GM23338 (cell line): ENCODE measurements around the gene UBALD1. TPM values are rescaled to one million over a fixed set of nuclear protein-coding genes. Genes with fewer than 3 reads are reported as not detected.

Experiments used
- ATAC-seq: fragments of 200-7000 bp; cut with Tn5 transposase; 3 replicates; pipeline ENCODE4 v1.9.1; 2020
- DNase-seq: peaks from one replicate; pipeline ENCODE4 v3.0.0-alpha.2; 2015; ENCODE audit warnings: low spot score
- H2AFZ ChIP-seq: fragments of 200-600 bp; sonication (generic); 2 replicates; pipeline ENCODE4 v1.8.0; 2016; ENCODE audit warnings: antibody characterized with exemption, mild to moderate bottlenecking, moderate library complexity
- H3F3A ChIP-seq: fragments of 200-600 bp; sonication (generic); replicated peaks from 2 replicates; pipeline ENCODE4 v1.8.0; 2017; ENCODE audit warnings: antibody characterized with exemption, mixed run types, low read depth
- H3K27ac ChIP-seq: fragments of 200-600 bp; sonication (generic); 2 replicates; pipeline ENCODE4 v1.6.1; 2016; ENCODE audit warnings: low read depth
- H3K27me3 ChIP-seq: fragments of 200-600 bp; sonication (generic); 2 replicates; pipeline ENCODE4 v1.8.0; 2016; ENCODE audit warnings: mild to moderate bottlenecking, mixed run types, moderate library complexity; ENCODE audit not compliant: insufficient read depth
- H3K36me3 ChIP-seq: fragments of 200-600 bp; sonication (generic); 2 replicates; pipeline ENCODE4 v1.8.0; 2016; ENCODE audit warnings: mild to moderate bottlenecking; ENCODE audit not compliant: insufficient read depth
- H3K4me1 ChIP-seq: fragments of 200-600 bp; sonication (generic); 2 replicates; pipeline ENCODE4 v1.8.0; 2016; ENCODE audit warnings: mild to moderate bottlenecking, moderate library complexity; ENCODE audit not compliant: insufficient read depth
- H3K4me2 ChIP-seq: fragments of 200-600 bp; sonication (generic); 2 replicates; pipeline ENCODE4 v1.7.1; 2017; ENCODE audit warnings: mixed run types
- H3K4me3 ChIP-seq: fragments of 200-600 bp; sonication (generic); 2 replicates; pipeline ENCODE4 v1.6.1; 2016; ENCODE audit warnings: mixed run types
- H3K79me2 ChIP-seq: fragments of 200-600 bp; sonication (generic); replicated peaks from 2 replicates; pipeline ENCODE4 v1.8.0; 2017; ENCODE audit warnings: mild to moderate bottlenecking; ENCODE audit not compliant: insufficient read depth
- H3K9me2 ChIP-seq: fragments of 200-600 bp; sonication (generic); 2 replicates; pipeline ENCODE4 v1.8.0; 2017; ENCODE audit not compliant: insufficient read depth
- H4K20me1 ChIP-seq: fragments of 200-600 bp; sonication (generic); replicated peaks from 2 replicates; pipeline ENCODE4 v1.8.0; 2017; ENCODE audit warnings: mild to moderate bottlenecking; ENCODE audit not compliant: insufficient read depth
- H3K27ac Mint-ChIP-seq: 2 replicates; pipeline ENCODE4 v1.8.0; 2020; ENCODE audit warnings: inconsistent platforms, mild to moderate bottlenecking, moderate library complexity, mixed read lengths
- H3K27me3 Mint-ChIP-seq: 3 replicates; pipeline ENCODE4 v1.8.0; 2022; ENCODE audit warnings: low read depth, mild to moderate bottlenecking, moderate library complexity, mixed read lengths, inconsistent platforms; ENCODE audit not compliant: insufficient read depth, poor library complexity
- H3K36me3 Mint-ChIP-seq: 3 replicates; pipeline ENCODE4 v1.8.0; 2021; ENCODE audit warnings: low read depth, mild to moderate bottlenecking, inconsistent platforms, moderate library complexity, mixed read lengths
- H3K4me1 Mint-ChIP-seq: 3 replicates; pipeline ENCODE4 v1.8.0; 2020; ENCODE audit warnings: mild to moderate bottlenecking, inconsistent platforms, mixed read lengths
- H3K4me3 Mint-ChIP-seq: 3 replicates; pipeline ENCODE4 v1.8.0; 2021; ENCODE audit warnings: moderate library complexity, mild to moderate bottlenecking, inconsistent platforms, mixed read lengths
- H3K9me3 Mint-ChIP-seq: 3 replicates; pipeline ENCODE4 v1.8.0; 2020; ENCODE audit warnings: moderate library complexity, mild to moderate bottlenecking, inconsistent platforms, mixed read lengths
- CTCF ChIP-seq, 2 experiments: fragments of 200-600 bp in 1 of 2; sonication (generic) in 1 of 2; conservative IDR thresholded peaks; 2 replicates each; pipeline versions ENCODE4 v1.5.1 to v1.6.1; 2016 to 2017; ENCODE audit warnings: antibody characterized with exemption in 2 of 2, low read depth in 2 of 2, mild to moderate bottlenecking in 2 of 2, moderate library complexity in 1 of 2
- ETS1 ChIP-seq: IDR thresholded peaks from 2 replicates; pipeline ENCODE4 v1.6.1; 2016; ENCODE audit warnings: antibody characterized with exemption
- EZH2 ChIP-seq: fragments of 200-600 bp; sonication (generic); IDR thresholded peaks from one replicate; pipeline ENCODE4 v1.8.0; 2017; ENCODE audit warnings: antibody characterized with exemption, mild to moderate bottlenecking, low read depth; ENCODE audit not compliant: unreplicated experiment
- EZH2phosphoT487 ChIP-seq: fragments of 200-600 bp; sonication (generic); IDR thresholded peaks from one replicate; pipeline ENCODE4 v1.8.1; 2018; ENCODE audit warnings: antibody characterized with exemption; ENCODE audit not compliant: unreplicated experiment
- JUNB ChIP-seq: IDR thresholded peaks from one replicate; pipeline ENCODE4 v1.6.1; 2016; ENCODE audit warnings: antibody characterized with exemption; ENCODE audit not compliant: unreplicated experiment
- NANOG ChIP-seq: IDR thresholded peaks from 2 replicates; pipeline ENCODE4 v1.6.1; 2016; ENCODE audit warnings: antibody characterized with exemption, borderline replicate concordance
- REST ChIP-seq: IDR thresholded peaks from one replicate; pipeline ENCODE4 v1.6.1; 2018; ENCODE audit warnings: antibody characterized with exemption; ENCODE audit not compliant: unreplicated experiment
- STAT1 ChIP-seq: IDR thresholded peaks from one replicate; pipeline ENCODE4 v1.6.1; 2016; ENCODE audit warnings: antibody characterized with exemption; ENCODE audit not compliant: unreplicated experiment
- ZNF114 ChIP-seq: fragments of 250-450 bp; sonication (Bioruptor Pico); IDR thresholded peaks from 2 replicates; pipeline ENCODE4 v1.5.0; 2020; ENCODE audit warnings: mild to moderate bottlenecking, moderate library complexity
- ZNF331 ChIP-seq: fragments of 250-450 bp; sonication (Bioruptor Pico); IDR thresholded peaks from 2 replicates; pipeline ENCODE4 v1.5.0; 2020; ENCODE audit warnings: low read depth, mild to moderate bottlenecking, moderate library complexity
- ZNF462 ChIP-seq: fragments of 250-450 bp; sonication (Bioruptor Pico); IDR thresholded peaks from 2 replicates; pipeline ENCODE4 v1.5.0; 2020; ENCODE audit warnings: mild to moderate bottlenecking, moderate library complexity
- polyA plus RNA-seq: library from polyadenylated mRNA; unstranded; fragments of >200 nt; fragmentation: Nextera tagmentation; extraction: Ambion mirVana; gene quantifications from 2 replicates; pipeline ENCODE4 v1.2.1, GENCODE V29; 2016
- total RNA-seq: library from RNA; depleted of rRNA; stranded (reverse); fragments of >200 nt; shearing (Covaris generic); gene quantifications from 2 replicates; pipeline ENCODE4 v1.2.3, GENCODE V29; 2014

UBALD1 gene
- total and polyA plus RNA-seq, 2 experiments from 2014 or later, result 20.7 to 32.8 TPM

GRCh38 chr16:4617880-4618279 lies 3.2 kb upstream of the UBALD1 start (continued):
- no peak for TF ChIP-seq ZNF462 (CRISPR knock-in tag)
- TF ChIP-seq ETS1, result no peak
- TF ChIP-seq EZH2, result no peak
- TF ChIP-seq CTCF (conservative IDR thresholded peaks at IDR 0.05; ENCODE audit: low read depth in 2 of 2), result no peak

GRCh38 chr16:4616047-4616811 lies 1.5 kb upstream of the UBALD1 start:
- Histone ChIP-seq H3K79me2 (peaks cover 30% of the 10 kb centered on the region), H3K4me1 (peaks cover 46% of the 10 kb centered on the region), H2AFZ (no peak overlapping the region), H3K4me2 (peak overlapping the region; percentile 93), H3K27me3 (no peaks in the 10 kb centered on the region), H3K27ac (peak overlapping the region; percentile 99), H3F3A (peaks cover 42% of the 10 kb centered on the region), H3K36me3 (no peaks in the 10 kb centered on the region), H3K9me2 (no peaks in the 10 kb centered on the region), H4K20me1 (peaks cover 7% of the 10 kb centered on the region), H3K4me3 (peak overlapping the region; percentile 86)
- H3K27me3 Mint-ChIP-seq, result peaks cover 26% of the 10 kb centered on the region
- ATAC-seq (peak; percentile 62), DNase-seq (peak; percentile 100)
- peak overlapping the region; percentile 82 for H3K4me3 Mint-ChIP-seq
- H3K4me1 Mint-ChIP-seq, result peaks cover 39% of the 10 kb centered on the region
- peak overlapping the region; percentile 100 for H3K27ac Mint-ChIP-seq
- no peaks in the 10 kb centered on the region; the same call in 2 of the 3 replicates for H3K9me3 Mint-ChIP-seq
- no peaks in the 10 kb centered on the region for H3K36me3 Mint-ChIP-seq
- TF ChIP-seq REST (no peak), JUNB (no peak), ZNF331 (no peak), ZNF114 (CRISPR knock-in tag) (no peak), STAT1 (no peak), EZH2phosphoT487 (no peak), NANOG (no peak)
